CD4-positive, alpha-beta T cell treated with Interleukin-15 for 4 hours (primary cell): Measurements from ENCODE around the gene ATP4B.

Experiments used
- DNase-seq: peaks from one replicate; pipeline ENCODE4 v3.0.0-alpha.2; 2020; ENCODE audit warnings: low spot score

Gene ATP4B

GRCh38 chr13:113657851-113658741 is at the start of gene ATP4B:
Gene ATP4B (minus strand): TSS chr13:113658198. CDS start chr13:113658144, 54 bp downstream.
- DNase-seq, result no peak

DNA sequence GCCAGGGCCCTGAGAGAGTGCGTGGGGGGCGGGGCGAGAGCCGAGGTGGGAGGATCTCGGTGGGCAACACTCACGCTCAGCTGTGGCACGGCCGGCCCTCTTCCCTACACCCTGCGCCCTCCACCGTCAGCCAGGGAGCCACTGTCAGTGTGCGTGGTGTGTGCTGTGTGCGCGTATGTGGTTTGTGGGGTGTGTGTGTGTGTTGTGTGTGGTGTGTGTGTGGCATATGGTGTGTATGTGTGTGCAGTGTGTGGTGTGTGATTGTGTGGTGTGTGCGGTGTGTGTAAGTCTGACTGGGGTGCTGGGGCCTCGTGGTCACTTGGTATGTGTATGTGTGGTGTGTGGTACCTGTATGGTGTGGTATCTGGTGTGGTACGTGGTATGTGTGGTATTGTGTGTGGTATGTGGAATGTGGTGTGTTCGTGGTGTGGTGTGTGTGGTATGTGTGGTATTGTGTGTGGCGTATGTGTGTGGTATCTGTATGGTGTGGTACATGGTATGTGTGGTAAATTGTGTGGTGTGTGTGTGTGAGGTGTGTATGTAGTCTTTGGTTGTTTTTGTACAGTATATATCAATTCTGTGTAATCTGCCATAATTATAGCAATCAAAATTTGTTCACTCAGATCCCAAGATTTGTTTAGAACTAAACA is 14.1 kb upstream of the ATP4B start:
- DNase-seq, result no peak

- DNase-seq, result no peak
Observed at GRCh38 chr13:113671066-113672001, 13.3 kb upstream of the ATP4B start.

GRCh38 chr13:113670541-113670940 is 12.5 kb upstream of the ATP4B start:
- DNase-seq, result no peak

DNA sequence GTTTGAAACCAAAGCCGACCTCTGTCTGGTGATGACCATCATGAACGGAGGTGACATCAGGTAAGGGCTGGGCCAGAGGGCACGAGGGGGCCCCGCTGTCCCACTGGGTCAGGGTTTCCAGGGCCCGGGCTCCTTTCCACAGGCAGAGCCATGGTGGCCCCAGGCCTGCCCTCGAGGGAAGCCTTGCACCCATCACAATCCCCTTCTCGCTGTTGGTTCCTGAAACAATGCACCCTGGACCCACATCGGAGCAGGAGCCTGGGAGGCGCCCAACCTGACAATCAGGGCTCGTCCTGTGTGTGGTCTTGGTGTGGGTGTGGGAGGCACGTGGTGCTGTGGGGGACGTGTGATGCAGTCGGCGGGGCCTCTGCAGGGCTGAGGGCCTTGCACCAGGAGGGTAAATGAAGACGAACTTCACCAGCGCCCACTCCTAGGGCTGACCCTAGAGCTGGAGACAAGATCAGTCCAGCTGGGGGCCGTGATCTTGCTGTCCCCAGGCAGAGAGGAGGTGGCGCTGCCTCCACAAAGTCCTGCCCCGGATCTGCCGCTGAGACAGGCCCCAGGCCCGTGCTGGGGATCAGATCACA is 11.8 kb upstream of the ATP4B start:
- DNase-seq, result no peak

GRCh38 chr13:113669231-113669754 is 11.3 kb upstream of the ATP4B start:
- DNase-seq, result no peak

- DNase-seq, result no peak
Observed at GRCh38 chr13:113668491-113668971, 10.5 kb upstream of the ATP4B start.

DNA sequence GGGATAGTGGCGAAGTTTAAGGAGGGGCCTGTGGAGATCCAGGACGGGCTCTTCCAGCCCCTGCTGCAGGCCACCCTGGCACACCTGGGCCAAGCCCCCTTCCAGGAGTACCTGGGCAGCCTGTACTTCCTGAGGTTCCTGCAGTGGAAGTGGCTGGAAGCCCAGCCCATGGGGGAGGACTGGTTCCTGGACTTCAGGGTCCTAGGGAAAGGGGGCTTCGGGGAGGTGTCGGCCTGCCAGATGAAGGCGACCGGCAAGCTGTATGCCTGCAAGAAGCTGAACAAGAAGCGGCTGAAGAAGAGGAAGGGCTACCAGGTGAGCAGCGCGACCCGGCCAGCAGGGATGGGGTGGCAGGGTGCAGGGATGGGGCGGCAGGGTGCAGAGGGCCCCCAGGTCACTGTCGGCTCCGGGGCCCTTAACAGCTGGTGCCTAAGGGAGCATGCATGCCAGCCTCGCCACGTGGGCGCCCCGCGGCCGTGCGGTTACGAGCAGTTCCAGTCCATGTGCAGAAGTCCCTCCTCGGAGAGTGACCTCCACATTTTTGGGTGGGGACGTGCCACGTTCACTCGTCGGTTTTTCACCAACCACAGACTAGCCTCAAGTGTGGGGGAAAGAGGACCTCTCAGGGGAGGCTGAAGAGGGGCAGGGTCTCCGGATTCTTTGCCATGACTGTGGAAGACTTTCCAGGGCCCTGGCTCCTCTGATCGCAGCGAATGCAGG is 9.9 kb upstream of the ATP4B start:
- no peak for DNase-seq

GRCh38 chr13:113666951-113667701 is 9.1 kb upstream of the ATP4B start, which contains the start of gene GRK1:
Gene GRK1 (plus strand): TSS chr13:113667219. CDS start chr13:113667387, 168 bp downstream.
- no peak for DNase-seq

DNA sequence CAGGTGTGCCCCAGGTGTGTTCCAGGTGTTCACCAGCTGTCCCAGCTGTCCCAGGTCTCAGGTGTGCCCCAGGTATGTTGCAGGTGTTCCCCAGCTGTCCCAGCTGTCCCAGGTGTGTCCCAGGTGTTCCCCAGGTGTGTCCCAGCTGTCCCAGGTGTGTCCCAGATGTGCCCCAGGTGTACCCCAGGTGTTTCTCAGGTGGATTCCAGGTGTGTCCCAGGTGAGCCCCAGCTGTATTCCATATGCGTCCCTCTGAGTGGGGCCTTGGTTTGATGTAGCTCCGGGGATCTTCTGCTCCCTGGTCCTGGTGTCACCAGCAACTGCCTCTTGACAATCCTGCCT is 8.3 kb upstream of the ATP4B start:
- no peak for DNase-seq

GRCh38 chr13:113665597-113666328 is 7.8 kb upstream of the ATP4B start:
- no peak for DNase-seq

DNA sequence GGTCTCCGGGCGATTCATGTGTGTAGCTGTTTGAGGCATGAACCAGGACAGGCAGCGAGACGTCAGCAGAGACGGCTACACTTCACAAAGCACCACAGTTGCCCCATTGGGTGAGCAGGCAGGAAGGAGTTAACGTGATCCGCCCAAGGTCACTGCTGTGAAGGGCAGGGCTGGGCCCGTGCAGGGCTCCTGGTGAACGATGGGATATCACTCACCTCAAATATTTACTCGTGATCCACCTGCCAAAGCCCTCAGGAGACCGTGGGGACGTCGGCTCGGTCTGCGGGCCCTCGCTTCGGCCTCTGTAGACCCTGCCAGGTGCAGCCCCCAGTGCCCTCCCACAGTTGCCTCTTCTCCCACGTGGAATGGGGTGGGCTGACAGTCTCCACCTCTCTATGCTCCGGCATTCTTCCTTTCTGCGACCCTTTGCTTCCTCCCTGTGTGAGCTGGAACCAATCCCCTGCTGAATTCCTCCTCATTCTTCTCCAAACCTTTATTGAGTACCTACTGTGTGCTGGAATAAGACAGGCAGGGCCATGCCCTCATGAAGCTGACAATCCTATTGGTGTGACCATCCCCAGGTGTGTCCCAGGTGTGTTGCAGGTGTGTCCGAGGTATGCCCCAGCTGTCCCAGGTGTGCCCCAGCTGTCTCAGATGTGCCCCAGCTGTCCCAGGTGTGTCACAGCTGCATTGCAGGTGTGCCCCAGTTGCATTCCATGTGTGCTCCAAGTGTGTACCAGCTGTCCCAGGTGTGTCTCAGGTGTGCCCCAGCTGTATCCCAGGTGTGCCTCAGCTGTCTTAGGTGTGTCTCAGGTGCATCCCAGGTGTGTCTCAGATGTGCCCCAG is 7.0 kb upstream of the ATP4B start:
- DNase-seq, result no peak

GRCh38 chr13:113663934-113664333 is 5.9 kb upstream of the ATP4B start:
- DNase-seq, result no peak

GRCh38 chr13:113661509-113661908 is 3.5 kb upstream of the ATP4B start:
- no peak for DNase-seq

- DNase-seq, result no peak
Observed at GRCh38 chr13:113660066-113660465, 2.1 kb upstream of the ATP4B start.

- no peak for DNase-seq
Observed at GRCh38 chr13:113659337-113659736, 1.3 kb upstream of the ATP4B start.

- DNase-seq, result no peak
Observed at GRCh38 chr13:113658836-113659235, 838 bp upstream of the ATP4B start.
